ENCODE results near the gene STK11.
A peak's percentile ranks its signal among the peaks of the same experiment; 100 is the strongest.

STK11 gene

GRCh38 chr19:1210227-1210538 is 4.6 kb downstream of the STK11 start:
- no peak for DNase-seq (ENCODE audit: low read depth, low spot score)

- no peak for DNase-seq (ENCODE audit: low read depth, low spot score)
These were observed 6.1 kb downstream of the STK11 start for GRCh38 chr19:1211494-1212234.

- peak; percentile 62 for DNase-seq (ENCODE audit: low read depth, low spot score)
These were observed 8.1 kb downstream of the STK11 start for GRCh38 chr19:1213391-1214286.

- no peak for DNase-seq (ENCODE audit: low read depth, low spot score)
These were observed 8.8 kb downstream of the STK11 start for GRCh38 chr19:1214299-1214861.

- DNase-seq (ENCODE audit: low read depth, low spot score): peak; percentile 85
These were observed 9.5 kb downstream of the STK11 start for GRCh38 chr19:1214862-1215731.

- no peak for DNase-seq (ENCODE audit: low read depth, low spot score)
These were observed 11.2 kb downstream of the STK11 start for GRCh38 chr19:1216756-1217155.

GRCh38 chr19:1217366-1217765 is 11.8 kb downstream of the STK11 start:
- DNase-seq (ENCODE audit: low read depth, low spot score): no peak

- DNase-seq (ENCODE audit: low read depth, low spot score): no peak
These were observed 13.4 kb downstream of the STK11 start for GRCh38 chr19:1218751-1219567.

- no peak for DNase-seq (ENCODE audit: low read depth, low spot score)
These were observed 14.4 kb downstream of the STK11 start for GRCh38 chr19:1219786-1220476.

GRCh38 chr19:1220477-1220930 is 14.9 kb downstream of the STK11 start:
- DNase-seq (ENCODE audit: low read depth, low spot score): no peak

- DNase-seq (ENCODE audit: low read depth, low spot score): peak; percentile 74
These were observed 15.7 kb downstream of the STK11 start for GRCh38 chr19:1220976-1221903.

GRCh38 chr19:1221904-1222255 is 16.3 kb downstream of the STK11 start:
- no peak for DNase-seq (ENCODE audit: low read depth, low spot score)

- no peak for DNase-seq (ENCODE audit: low read depth, low spot score)
These were observed 16.8 kb downstream of the STK11 start for GRCh38 chr19:1222394-1222793.

- peak; percentile 67 for DNase-seq (ENCODE audit: low read depth, low spot score)
These were observed 17.7 kb downstream of the STK11 start for GRCh38 chr19:1223018-1223855.

GRCh38 chr19:1224047-1224825 is 18.7 kb downstream of the STK11 start:
- DNase-seq (ENCODE audit: low read depth, low spot score): no peak

GRCh38 chr19:1224847-1225246 is 19.3 kb downstream of the STK11 start:
- no peak for DNase-seq (ENCODE audit: low read depth, low spot score)

- no peak for DNase-seq (ENCODE audit: low read depth, low spot score)
These were observed 20.1 kb downstream of the STK11 start for GRCh38 chr19:1225440-1226226.
